Neural cell (in vitro differentiated cells): ENCODE data around the gene PDE11A.

ENCODE experiments used
- CTCF ChIP-seq: fragments of 450-650 bp; IDR thresholded peaks from 2 replicates; pipeline ENCODE4 v1.5.1; 2014; ENCODE audit warnings: antibody characterized with exemption, mild to moderate bottlenecking, moderate library complexity; ENCODE audit not compliant: poor library complexity, severe bottlenecking
- EP300 ChIP-seq: fragments of 450-650 bp; conservative IDR thresholded peaks from 2 replicates; pipeline ENCODE4 v1.6.1; 2014; ENCODE audit warnings: antibody characterized with exemption, mild to moderate bottlenecking, moderate library complexity; ENCODE audit not compliant: poor library complexity, severe bottlenecking
- MXI1 ChIP-seq: fragments of 450-650 bp; conservative IDR thresholded peaks from 2 replicates; pipeline ENCODE4 v1.6.1; 2014; ENCODE audit warnings: antibody characterized with exemption, mild to moderate bottlenecking; ENCODE audit not compliant: poor library complexity, severe bottlenecking
- POLR2AphosphoS5 ChIP-seq: IDR thresholded peaks from 2 replicates; pipeline ENCODE4 v1.6.1; 2012
- TAF1 ChIP-seq: IDR thresholded peaks from 2 replicates; pipeline ENCODE4 v1.6.1; 2012; ENCODE audit warnings: low read depth
- TF ChIP-seq, protein P1 (sequence below): IDR thresholded peaks from 2 replicates; pipeline ENCODE4 v1.6.1; 2012; ENCODE audit warnings: borderline replicate concordance

DNA sequence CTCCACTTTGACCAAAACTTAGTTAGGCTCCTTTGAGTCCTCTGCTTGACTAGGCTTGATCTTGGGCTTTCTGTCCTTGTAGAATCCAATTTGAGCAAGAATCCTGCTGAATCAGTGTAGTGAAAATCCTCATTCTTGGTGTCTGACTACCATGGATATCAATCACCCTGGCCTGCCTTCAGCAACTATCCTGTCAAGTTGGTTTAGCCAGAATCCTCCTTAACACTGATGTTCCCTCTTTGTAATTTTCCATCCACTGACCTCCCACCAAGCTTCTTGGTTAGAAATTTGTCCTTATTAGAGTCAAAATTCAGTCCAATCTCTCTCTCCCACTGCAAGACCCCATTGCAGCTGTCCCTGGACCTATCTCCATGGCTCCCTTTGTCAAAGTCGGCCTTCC is 39.2 kb upstream of the PDE11A start:
- TF ChIP-seq CTCF, result no peak
- no peak for TF ChIP-seq POLR2AphosphoS5
- TF ChIP-seq TAF1, result no peak
- TF ChIP-seq EP300, result no peak
- TF ChIP-seq, protein P1, sequence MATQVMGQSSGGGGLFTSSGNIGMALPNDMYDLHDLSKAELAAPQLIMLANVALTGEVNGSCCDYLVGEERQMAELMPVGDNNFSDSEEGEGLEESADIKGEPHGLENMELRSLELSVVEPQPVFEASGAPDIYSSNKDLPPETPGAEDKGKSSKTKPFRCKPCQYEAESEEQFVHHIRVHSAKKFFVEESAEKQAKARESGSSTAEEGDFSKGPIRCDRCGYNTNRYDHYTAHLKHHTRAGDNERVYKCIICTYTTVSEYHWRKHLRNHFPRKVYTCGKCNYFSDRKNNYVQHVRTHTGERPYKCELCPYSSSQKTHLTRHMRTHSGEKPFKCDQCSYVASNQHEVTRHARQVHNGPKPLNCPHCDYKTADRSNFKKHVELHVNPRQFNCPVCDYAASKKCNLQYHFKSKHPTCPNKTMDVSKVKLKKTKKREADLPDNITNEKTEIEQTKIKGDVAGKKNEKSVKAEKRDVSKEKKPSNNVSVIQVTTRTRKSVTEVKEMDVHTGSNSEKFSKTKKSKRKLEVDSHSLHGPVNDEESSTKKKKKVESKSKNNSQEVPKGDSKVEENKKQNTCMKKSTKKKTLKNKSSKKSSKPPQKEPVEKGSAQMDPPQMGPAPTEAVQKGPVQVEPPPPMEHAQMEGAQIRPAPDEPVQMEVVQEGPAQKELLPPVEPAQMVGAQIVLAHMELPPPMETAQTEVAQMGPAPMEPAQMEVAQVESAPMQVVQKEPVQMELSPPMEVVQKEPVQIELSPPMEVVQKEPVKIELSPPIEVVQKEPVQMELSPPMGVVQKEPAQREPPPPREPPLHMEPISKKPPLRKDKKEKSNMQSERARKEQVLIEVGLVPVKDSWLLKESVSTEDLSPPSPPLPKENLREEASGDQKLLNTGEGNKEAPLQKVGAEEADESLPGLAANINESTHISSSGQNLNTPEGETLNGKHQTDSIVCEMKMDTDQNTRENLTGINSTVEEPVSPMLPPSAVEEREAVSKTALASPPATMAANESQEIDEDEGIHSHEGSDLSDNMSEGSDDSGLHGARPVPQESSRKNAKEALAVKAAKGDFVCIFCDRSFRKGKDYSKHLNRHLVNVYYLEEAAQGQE, result no peak
- TF ChIP-seq MXI1, result no peak
